GM23338 (cell line): ENCODE data around the gene FLG2. TPM values are rescaled to one million over a fixed set of nuclear protein-coding genes. Genes with fewer than 3 reads are reported as not detected.
"Not testable (repeated sequence)": the region's sequence is repeated elsewhere in the genome, so short reads cannot be mapped to it uniquely, and the experiment has no call there.

Experiments
- ATAC-seq: fragments of 200-7000 bp; cut with Tn5 transposase; 3 replicates; pipeline ENCODE4 v1.9.1; 2020
- DNase-seq: peaks from one replicate; pipeline ENCODE4 v3.0.0-alpha.2; 2015; ENCODE audit warnings: low spot score
- H2AFZ ChIP-seq: fragments of 200-600 bp; sonication (generic); 2 replicates; pipeline ENCODE4 v1.8.0; 2016; ENCODE audit warnings: antibody characterized with exemption, mild to moderate bottlenecking, moderate library complexity
- H3F3A ChIP-seq: fragments of 200-600 bp; sonication (generic); replicated peaks from 2 replicates; pipeline ENCODE4 v1.8.0; 2017; ENCODE audit warnings: antibody characterized with exemption, mixed run types, low read depth
- H3K27ac ChIP-seq: fragments of 200-600 bp; sonication (generic); 2 replicates; pipeline ENCODE4 v1.6.1; 2016; ENCODE audit warnings: low read depth
- H3K27me3 ChIP-seq: fragments of 200-600 bp; sonication (generic); 2 replicates; pipeline ENCODE4 v1.8.0; 2016; ENCODE audit warnings: mild to moderate bottlenecking, mixed run types, moderate library complexity; ENCODE audit not compliant: insufficient read depth
- H3K36me3 ChIP-seq: fragments of 200-600 bp; sonication (generic); 2 replicates; pipeline ENCODE4 v1.8.0; 2016; ENCODE audit warnings: mild to moderate bottlenecking; ENCODE audit not compliant: insufficient read depth
- H3K4me1 ChIP-seq: fragments of 200-600 bp; sonication (generic); 2 replicates; pipeline ENCODE4 v1.8.0; 2016; ENCODE audit warnings: mild to moderate bottlenecking, moderate library complexity; ENCODE audit not compliant: insufficient read depth
- H3K4me2 ChIP-seq: fragments of 200-600 bp; sonication (generic); 2 replicates; pipeline ENCODE4 v1.7.1; 2017; ENCODE audit warnings: mixed run types
- H3K4me3 ChIP-seq: fragments of 200-600 bp; sonication (generic); 2 replicates; pipeline ENCODE4 v1.6.1; 2016; ENCODE audit warnings: mixed run types
- H3K79me2 ChIP-seq: fragments of 200-600 bp; sonication (generic); replicated peaks from 2 replicates; pipeline ENCODE4 v1.8.0; 2017; ENCODE audit warnings: mild to moderate bottlenecking; ENCODE audit not compliant: insufficient read depth
- H3K9me2 ChIP-seq: fragments of 200-600 bp; sonication (generic); 2 replicates; pipeline ENCODE4 v1.8.0; 2017; ENCODE audit not compliant: insufficient read depth
- H4K20me1 ChIP-seq: fragments of 200-600 bp; sonication (generic); replicated peaks from 2 replicates; pipeline ENCODE4 v1.8.0; 2017; ENCODE audit warnings: mild to moderate bottlenecking; ENCODE audit not compliant: insufficient read depth
- H3K27ac Mint-ChIP-seq: 2 replicates; pipeline ENCODE4 v1.8.0; 2020; ENCODE audit warnings: inconsistent platforms, mild to moderate bottlenecking, moderate library complexity, mixed read lengths
- H3K27me3 Mint-ChIP-seq: 3 replicates; pipeline ENCODE4 v1.8.0; 2022; ENCODE audit warnings: low read depth, mild to moderate bottlenecking, moderate library complexity, mixed read lengths, inconsistent platforms; ENCODE audit not compliant: insufficient read depth, poor library complexity
- H3K36me3 Mint-ChIP-seq: 3 replicates; pipeline ENCODE4 v1.8.0; 2021; ENCODE audit warnings: low read depth, mild to moderate bottlenecking, inconsistent platforms, moderate library complexity, mixed read lengths
- H3K4me1 Mint-ChIP-seq: 3 replicates; pipeline ENCODE4 v1.8.0; 2020; ENCODE audit warnings: mild to moderate bottlenecking, inconsistent platforms, mixed read lengths
- H3K4me3 Mint-ChIP-seq: 3 replicates; pipeline ENCODE4 v1.8.0; 2021; ENCODE audit warnings: moderate library complexity, mild to moderate bottlenecking, inconsistent platforms, mixed read lengths
- H3K9me3 Mint-ChIP-seq: 3 replicates; pipeline ENCODE4 v1.8.0; 2020; ENCODE audit warnings: moderate library complexity, mild to moderate bottlenecking, inconsistent platforms, mixed read lengths
- polyA plus RNA-seq: library from polyadenylated mRNA; unstranded; fragments of >200 nt; fragmentation: Nextera tagmentation; extraction: Ambion mirVana; gene quantifications from 2 replicates; pipeline ENCODE4 v1.2.1, GENCODE V29; 2016
- total RNA-seq: library from RNA; depleted of rRNA; stranded (reverse); fragments of >200 nt; shearing (Covaris generic); gene quantifications from 2 replicates; pipeline ENCODE4 v1.2.3, GENCODE V29; 2014

Gene FLG2
- total and polyA plus RNA-seq, 2 experiments from 2014 or later, result not detected

DNA sequence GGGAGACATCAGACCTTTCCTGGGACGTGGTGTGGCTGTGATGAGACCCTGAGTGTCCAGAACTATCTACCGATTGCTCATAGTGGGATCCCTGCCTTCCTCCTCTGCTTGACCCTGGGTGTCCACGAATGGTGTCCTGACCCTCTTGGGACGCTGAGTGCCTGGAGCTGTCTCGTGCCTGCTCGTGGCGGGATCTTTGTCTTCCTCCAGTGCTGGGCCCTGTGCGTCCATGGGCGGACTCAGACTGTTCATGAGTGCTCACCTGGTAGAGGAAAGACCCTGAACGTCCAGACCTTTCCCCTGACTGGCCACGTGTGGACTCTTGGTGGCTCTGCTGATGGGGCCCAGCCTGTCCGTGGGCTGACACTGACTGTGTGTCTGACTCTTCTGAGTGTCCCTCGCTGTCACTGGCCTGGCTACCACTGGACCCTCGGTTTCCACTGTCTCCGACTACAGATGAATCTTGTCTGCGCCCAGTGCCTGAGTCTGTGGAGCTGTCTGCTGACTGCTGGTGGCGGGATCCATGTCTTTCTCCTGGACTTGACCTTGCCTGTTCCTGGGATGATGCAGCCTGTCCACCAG is 50.4 kb downstream of the FLG2 start:
- not testable (repeated sequence) for H2AFZ ChIP-seq

DNA sequence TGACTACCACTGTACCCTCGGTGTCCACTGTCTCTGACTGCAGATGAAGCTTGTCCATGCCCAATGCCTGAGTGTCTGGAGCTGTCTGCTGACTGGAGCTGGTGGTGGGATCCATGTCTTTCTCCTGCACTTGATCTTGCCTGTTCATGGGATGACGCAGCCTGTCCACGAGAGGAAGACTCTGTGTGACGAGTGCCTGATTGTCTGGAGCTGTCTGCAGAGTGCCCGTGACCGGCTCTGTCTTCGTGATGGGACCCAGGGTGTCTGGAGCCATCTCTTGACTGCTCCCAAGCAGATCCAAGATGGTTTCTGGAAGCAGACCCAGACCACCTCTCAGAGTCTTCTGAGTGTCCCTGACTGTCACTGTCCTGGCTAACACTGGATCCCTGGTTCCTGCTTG is 51.0 kb downstream of the FLG2 start:
- not testable (repeated sequence) for H3K36me3 ChIP-seq, H3K4me3 Mint-ChIP-seq, ATAC-seq, H3K4me2 ChIP-seq, H3K4me3 ChIP-seq, H4K20me1 ChIP-seq, H3F3A ChIP-seq, H3K27ac Mint-ChIP-seq, H2AFZ ChIP-seq, H3K4me1 ChIP-seq, H3K27ac ChIP-seq, H3K79me2 ChIP-seq, DNase-seq, H3K4me1 Mint-ChIP-seq, H3K27me3 Mint-ChIP-seq, H3K27me3 ChIP-seq, H3K9me2 ChIP-seq
- Mint-ChIP-seq H3K36me3 (peaks cover 83% of the 10 kb centered on the region), H3K9me3 (peaks cover 90% of the 10 kb centered on the region)

More for the DNA sequence above, 50.4 kb downstream of the FLG2 start:
- H3K4me1 ChIP-seq, H4K20me1 ChIP-seq, ATAC-seq, H3K4me2 ChIP-seq, H3K4me1 Mint-ChIP-seq, H3K36me3 ChIP-seq, H3K27ac ChIP-seq, H3F3A ChIP-seq, H3K79me2 ChIP-seq, H3K27me3 ChIP-seq, H3K9me2 ChIP-seq, H3K27ac Mint-ChIP-seq, DNase-seq, H3K4me3 Mint-ChIP-seq, H3K4me3 ChIP-seq: not testable (repeated sequence)
- H3K36me3 Mint-ChIP-seq, result peaks cover 84% of the 10 kb centered on the region
- peaks cover 11% of the 10 kb centered on the region for H3K27me3 Mint-ChIP-seq
- H3K9me3 Mint-ChIP-seq, result peaks cover 91% of the 10 kb centered on the region

DNA sequence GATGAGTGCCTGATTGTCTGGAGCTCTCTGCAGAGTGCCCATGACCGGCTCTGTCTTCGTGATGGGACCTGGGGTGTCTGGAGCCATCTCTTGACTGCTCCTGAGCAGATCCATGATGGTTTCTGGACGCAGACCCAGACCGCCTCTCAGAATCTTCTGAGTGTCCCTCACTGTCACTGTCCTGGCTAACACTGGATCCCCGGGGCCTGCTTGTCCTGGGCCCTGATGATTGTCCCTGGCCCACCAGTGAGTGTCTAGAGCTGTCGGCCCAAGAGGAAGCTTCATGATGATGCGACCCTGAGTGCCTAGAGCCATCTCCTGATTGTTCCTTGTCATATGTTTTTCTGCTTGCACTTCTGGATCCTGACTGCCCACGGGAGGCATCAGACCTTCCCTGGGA is 51.8 kb downstream of the FLG2 start:
- not testable (repeated sequence) for H3K79me2 ChIP-seq, ATAC-seq, H3K4me1 Mint-ChIP-seq, H3K4me3 ChIP-seq, H3K27ac Mint-ChIP-seq, H2AFZ ChIP-seq, DNase-seq, H4K20me1 ChIP-seq, H3K4me3 Mint-ChIP-seq, H3F3A ChIP-seq, H3K4me1 ChIP-seq, H3K4me2 ChIP-seq, H3K9me2 ChIP-seq, H3K27ac ChIP-seq, H3K27me3 ChIP-seq, H3K36me3 ChIP-seq, H3K27me3 Mint-ChIP-seq
- Mint-ChIP-seq H3K9me3 (peaks cover 88% of the 10 kb centered on the region), H3K36me3 (peaks cover 80% of the 10 kb centered on the region)

DNA sequence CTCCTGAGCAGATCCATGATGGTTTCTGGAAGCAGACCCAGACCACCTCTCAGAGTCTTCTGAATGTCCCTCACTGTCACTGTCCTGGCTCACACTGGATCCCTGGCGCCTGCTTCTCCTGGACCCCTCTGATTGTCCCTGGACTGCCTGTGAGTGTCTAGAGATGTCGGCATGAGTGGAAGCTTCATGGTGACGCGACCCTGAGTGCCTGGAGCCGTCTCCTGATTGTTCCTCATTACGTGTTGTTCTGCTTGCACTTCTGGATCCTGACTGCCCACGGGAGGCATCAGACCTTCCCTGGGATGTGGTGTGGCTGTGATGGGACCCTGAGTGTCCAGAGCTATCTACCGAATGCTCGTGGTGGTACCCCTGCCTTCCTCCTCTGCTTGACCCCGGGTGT is 53.7 kb downstream of the FLG2 start:
- H4K20me1 ChIP-seq, H3K9me2 ChIP-seq, H3K27ac ChIP-seq, H3K4me3 Mint-ChIP-seq, ATAC-seq, H3K4me2 ChIP-seq, DNase-seq, H3K27ac Mint-ChIP-seq, H3K79me2 ChIP-seq, H2AFZ ChIP-seq, H3K4me1 ChIP-seq, H3K36me3 ChIP-seq, H3K4me3 ChIP-seq, H3K27me3 Mint-ChIP-seq, H3F3A ChIP-seq, H3K27me3 ChIP-seq, H3K4me1 Mint-ChIP-seq: not testable (repeated sequence)
- H3K9me3 Mint-ChIP-seq, result peaks cover 86% of the 10 kb centered on the region
- peaks cover 63% of the 10 kb centered on the region for H3K36me3 Mint-ChIP-seq

DNA sequence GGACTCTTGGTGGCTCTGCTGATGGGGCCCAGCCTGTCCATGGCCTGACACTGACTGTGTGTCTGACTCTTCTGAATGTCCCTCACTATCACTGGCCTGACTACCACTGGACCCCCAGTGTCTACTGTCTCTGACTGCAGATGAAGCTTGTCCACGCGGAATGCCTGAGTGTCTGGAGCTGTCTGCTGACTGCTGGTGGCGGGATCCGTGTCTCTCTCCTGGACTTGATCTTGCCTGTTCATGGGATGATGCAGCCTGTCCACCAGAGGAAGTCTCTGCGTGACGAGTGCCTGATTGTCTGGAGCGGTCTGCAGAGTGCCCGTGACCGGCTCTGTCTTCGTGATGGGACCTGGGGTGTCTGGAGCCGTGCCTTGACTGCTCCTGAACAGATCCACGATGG is 55.0 kb downstream of the FLG2 start:
- ATAC-seq, H3K9me2 ChIP-seq, H3K27ac ChIP-seq, H3K4me1 ChIP-seq, H3K4me1 Mint-ChIP-seq, H3K27me3 ChIP-seq, H3K27me3 Mint-ChIP-seq, DNase-seq, H3K4me2 ChIP-seq, H3K27ac Mint-ChIP-seq, H3F3A ChIP-seq, H2AFZ ChIP-seq, H3K36me3 ChIP-seq, H4K20me1 ChIP-seq, H3K79me2 ChIP-seq, H3K4me3 ChIP-seq, H3K4me3 Mint-ChIP-seq: not testable (repeated sequence)
- H3K36me3 Mint-ChIP-seq, result peaks cover 50% of the 10 kb centered on the region
- H3K9me3 Mint-ChIP-seq, result peaks cover 81% of the 10 kb centered on the region

DNA sequence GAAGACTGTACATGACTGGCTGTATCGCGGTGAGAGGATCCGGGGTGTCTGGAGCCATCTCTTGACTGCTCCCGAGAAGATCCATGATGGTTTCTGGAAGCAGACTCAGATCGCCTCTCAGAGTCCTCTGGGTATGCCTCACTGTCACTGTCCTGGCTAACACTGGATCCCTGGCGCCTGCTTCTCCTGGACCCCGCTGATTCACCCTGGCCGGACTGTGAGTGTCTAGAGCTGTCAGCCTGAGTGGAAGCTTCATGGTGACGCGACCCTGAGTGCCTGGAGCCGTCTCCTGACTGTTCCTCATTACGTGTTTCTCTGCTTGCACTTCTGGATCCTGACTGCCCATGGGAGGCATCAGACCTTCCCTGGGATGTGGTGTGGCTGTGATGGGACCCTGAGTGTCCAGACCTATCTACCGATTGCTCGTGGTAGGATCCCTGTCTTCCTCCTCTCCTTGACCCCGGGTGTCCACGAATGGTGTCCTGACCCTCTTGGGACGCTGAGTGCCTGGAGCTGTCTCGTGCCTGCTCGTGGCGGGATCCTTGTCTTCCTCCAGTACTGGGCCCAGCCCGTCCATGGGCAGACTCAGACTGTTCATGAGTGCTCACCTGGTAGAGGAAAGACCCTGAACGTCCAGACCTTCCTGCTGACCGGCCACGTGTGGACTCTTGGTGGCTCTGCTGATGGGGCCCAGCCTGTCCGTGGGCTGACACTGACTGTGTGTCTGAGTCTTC is 56.5 kb downstream of the FLG2 start:
- H3K9me2 ChIP-seq, H3K27me3 ChIP-seq, H3K36me3 ChIP-seq, H3K4me1 Mint-ChIP-seq, H3K4me1 ChIP-seq, H4K20me1 ChIP-seq, ATAC-seq, H3K4me2 ChIP-seq, H2AFZ ChIP-seq, H3K27me3 Mint-ChIP-seq, DNase-seq, H3K27ac ChIP-seq, H3F3A ChIP-seq, H3K79me2 ChIP-seq, H3K4me3 Mint-ChIP-seq, H3K27ac Mint-ChIP-seq, H3K4me3 ChIP-seq: not testable (repeated sequence)
- Mint-ChIP-seq H3K9me3 (peaks cover 78% of the 10 kb centered on the region), H3K36me3 (peaks cover 35% of the 10 kb centered on the region)
